Heart left ventricle (tissue), 13 donors: Measurements from ENCODE around the gene CXCL14.

ENCODE experiments used
- POLR2A ChIP-seq, 2 donors: fragments of 450-650 bp; IDR thresholded peaks; one replicate each; pipeline ENCODE4 v1.6.1; 2017; ENCODE audit warnings: antibody characterized with exemption in 2 of 2, mild to moderate bottlenecking in 2 of 2, moderate library complexity in 2 of 2
- TF ChIP-seq, protein P1 (sequence below), 12 donors: fragments of 200-600 bp; sonication (generic) in 4 of 12; IDR thresholded peaks; one replicate each; pipeline versions ENCODE4 v1.5.0 to v1.8.0; 2018 to 2022; ENCODE audit warnings: antibody characterized with exemption in 12 of 12, mild to moderate bottlenecking in 5 of 12
- donor health status: ischemic (EF 13 %, LVEDD 7.1; RV severe dilation, severe dysfunction).
- donor health status: DM: no; HTN: yes; CAD: no.
- donor health status: DM: no; HTN: no; CAD: no.
- donor health status: ischemic (EF 25% LVEDD 6.9; RV normal size, moderate dysfunction).
- donor health status: ischemic (EF 25% LVEDD 5.7; RV mildly dilated, moderate dysfunction).
- donor health status: ischemic (EF 35%, LVEDD 5.7; RV mildly dilated, moderate dysfunction).
- donor health status: nonischemic (EF 11% LVEDD 7.7; RV severe dilation, severe dysfunction).
- donor health status: DM: yes; HTN: yes; CAD: no.
- donor health status: PGD.
- donor health status: ischemic (EF 29% LVEDD 5.4; RV normal size, mild dysfunction).
- donor health status: nonischemic (EF 23%, LVEDD 6.1; RV moderate dilation, normal function).

DNA sequence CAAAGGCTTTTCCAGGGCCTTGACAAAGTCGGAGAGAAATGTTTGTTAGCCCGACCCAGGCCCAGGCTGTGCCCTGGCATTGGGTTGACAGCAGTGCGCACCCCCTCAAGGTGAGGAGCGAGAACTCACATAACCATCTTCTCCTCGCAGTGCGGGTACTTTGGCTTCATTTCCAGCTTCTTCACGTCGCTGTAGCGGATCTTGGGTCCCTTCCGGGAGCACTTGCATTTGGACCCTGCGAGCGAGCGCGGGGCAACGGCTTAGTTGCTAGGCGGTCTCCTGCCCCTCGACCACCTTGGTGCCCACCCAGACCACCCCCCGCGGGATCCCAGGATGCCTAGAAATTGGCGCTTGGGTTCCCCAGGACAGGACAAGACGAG, 496 bp downstream of the CXCL14 start:
- TF ChIP-seq, protein P1, sequence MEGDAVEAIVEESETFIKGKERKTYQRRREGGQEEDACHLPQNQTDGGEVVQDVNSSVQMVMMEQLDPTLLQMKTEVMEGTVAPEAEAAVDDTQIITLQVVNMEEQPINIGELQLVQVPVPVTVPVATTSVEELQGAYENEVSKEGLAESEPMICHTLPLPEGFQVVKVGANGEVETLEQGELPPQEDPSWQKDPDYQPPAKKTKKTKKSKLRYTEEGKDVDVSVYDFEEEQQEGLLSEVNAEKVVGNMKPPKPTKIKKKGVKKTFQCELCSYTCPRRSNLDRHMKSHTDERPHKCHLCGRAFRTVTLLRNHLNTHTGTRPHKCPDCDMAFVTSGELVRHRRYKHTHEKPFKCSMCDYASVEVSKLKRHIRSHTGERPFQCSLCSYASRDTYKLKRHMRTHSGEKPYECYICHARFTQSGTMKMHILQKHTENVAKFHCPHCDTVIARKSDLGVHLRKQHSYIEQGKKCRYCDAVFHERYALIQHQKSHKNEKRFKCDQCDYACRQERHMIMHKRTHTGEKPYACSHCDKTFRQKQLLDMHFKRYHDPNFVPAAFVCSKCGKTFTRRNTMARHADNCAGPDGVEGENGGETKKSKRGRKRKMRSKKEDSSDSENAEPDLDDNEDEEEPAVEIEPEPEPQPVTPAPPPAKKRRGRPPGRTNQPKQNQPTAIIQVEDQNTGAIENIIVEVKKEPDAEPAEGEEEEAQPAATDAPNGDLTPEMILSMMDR (IDR thresholded peaks at IDR 0.05), result no peak
- no peak for TF ChIP-seq POLR2A (IDR thresholded peaks at IDR 0.05)
